HG03103 (cell line): ENCODE data around the gene ATP10B.
"Not testable (repeated sequence)": the region's sequence is repeated elsewhere in the genome, so short reads cannot be mapped to it uniquely, and the experiment has no call there.

ENCODE experiments used
- ATAC-seq: cut with Tn5 transposase; IDR thresholded peaks from one replicate; pipeline ENCODE4 v1.9.1; 2021; ENCODE audit warnings: low read depth; ENCODE audit not compliant: unreplicated experiment

Gene ATP10B

GRCh38 chr5:160760008-160760407 lies 92.0 kb downstream of the ATP10B start:
- ATAC-seq = no peak

- ATAC-seq = no peak
These were observed 94.8 kb downstream of the ATP10B start for GRCh38 chr5:160757194-160757593.

GRCh38 chr5:160750938-160751657 lies 100.9 kb downstream of the ATP10B start:
- ATAC-seq = no peak

- ATAC-seq = no peak
These were observed 102.3 kb downstream of the ATP10B start for GRCh38 chr5:160749682-160750081.

GRCh38 chr5:160749026-160749425 lies 103.0 kb downstream of the ATP10B start:
- no peak for ATAC-seq

GRCh38 chr5:160747987-160748386 lies 104.0 kb downstream of the ATP10B start:
- ATAC-seq = no peak

GRCh38 chr5:160747559-160747958 lies 104.5 kb downstream of the ATP10B start:
- no peak for ATAC-seq

- ATAC-seq = no peak
These were observed 107.5 kb downstream of the ATP10B start for GRCh38 chr5:160744268-160745101.

GRCh38 chr5:160743027-160743426 lies 109.0 kb downstream of the ATP10B start:
- peak; percentile 44 for ATAC-seq

- ATAC-seq = no peak
These were observed 109.6 kb downstream of the ATP10B start for GRCh38 chr5:160742446-160742845.

GRCh38 chr5:160727296-160727997 lies 124.6 kb downstream of the ATP10B start:
- ATAC-seq = no peak

GRCh38 chr5:160726721-160727120 lies 125.3 kb downstream of the ATP10B start:
- no peak for ATAC-seq

GRCh38 chr5:160720822-160721221 lies 131.2 kb downstream of the ATP10B start:
- ATAC-seq = no peak

GRCh38 chr5:160715508-160715907 lies 136.5 kb downstream of the ATP10B start:
- ATAC-seq = not testable (repeated sequence)

GRCh38 chr5:160703547-160704189 lies 148.3 kb downstream of the ATP10B start:
- ATAC-seq = no peak

- peak; percentile 91 for ATAC-seq
These were observed 149.1 kb downstream of the ATP10B start for GRCh38 chr5:160702934-160703333.

GRCh38 chr5:160702311-160702803 lies 149.7 kb downstream of the ATP10B start:
- ATAC-seq = no peak

GRCh38 chr5:160701403-160701802 lies 150.6 kb downstream of the ATP10B start:
- no peak for ATAC-seq

GRCh38 chr5:160699301-160699700 lies 152.7 kb downstream of the ATP10B start:
- no peak for ATAC-seq

GRCh38 chr5:160697281-160697680 lies 154.7 kb downstream of the ATP10B start:
- ATAC-seq = no peak

- ATAC-seq = no peak
These were observed 157.1 kb downstream of the ATP10B start for GRCh38 chr5:160694896-160695295.
